HEK293T (cell line): ENCODE data around the gene L3HYPDH.

Experiments
- ARNT ChIP-seq: fragments of 450-650 bp; IDR thresholded peaks from 2 replicates; pipeline ENCODE4 v1.6.1; 2017; ENCODE audit warnings: mild to moderate bottlenecking
- BHLHE40 ChIP-seq: fragments of 450-650 bp; IDR thresholded peaks from 2 replicates; pipeline ENCODE4 v1.6.1; 2016; ENCODE audit warnings: mild to moderate bottlenecking, moderate library complexity, borderline replicate concordance
- FOXA1 ChIP-seq: fragments of 450-650 bp; IDR thresholded peaks from 2 replicates; pipeline ENCODE4 v1.6.1; 2016; ENCODE audit warnings: mild to moderate bottlenecking
- FOXK2 ChIP-seq: fragments of 450-650 bp; IDR thresholded peaks from 2 replicates; pipeline ENCODE4 v1.6.1; 2016; ENCODE audit warnings: mild to moderate bottlenecking
- FOXM1 ChIP-seq: fragments of 450-650 bp; IDR thresholded peaks from 2 replicates; pipeline ENCODE4 v1.6.1; 2017; ENCODE audit warnings: mild to moderate bottlenecking, borderline replicate concordance
- HDGF ChIP-seq: fragments of 450-650 bp; IDR thresholded peaks from 2 replicates; pipeline ENCODE4 v1.6.1; 2017; ENCODE audit warnings: antibody characterized with exemption, borderline replicate concordance
- LEF1 ChIP-seq: fragments of 450-650 bp; IDR thresholded peaks from 2 replicates; pipeline ENCODE4 v1.6.1; 2017; ENCODE audit warnings: mild to moderate bottlenecking, borderline replicate concordance
- SP1 ChIP-seq: fragments of 450-650 bp; IDR thresholded peaks from 2 replicates; pipeline ENCODE4 v1.6.1; 2017
- SUZ12 ChIP-seq: fragments of 450-650 bp; IDR thresholded peaks from 2 replicates; pipeline ENCODE4 v1.6.1; 2016; ENCODE audit warnings: mild to moderate bottlenecking

DNA sequence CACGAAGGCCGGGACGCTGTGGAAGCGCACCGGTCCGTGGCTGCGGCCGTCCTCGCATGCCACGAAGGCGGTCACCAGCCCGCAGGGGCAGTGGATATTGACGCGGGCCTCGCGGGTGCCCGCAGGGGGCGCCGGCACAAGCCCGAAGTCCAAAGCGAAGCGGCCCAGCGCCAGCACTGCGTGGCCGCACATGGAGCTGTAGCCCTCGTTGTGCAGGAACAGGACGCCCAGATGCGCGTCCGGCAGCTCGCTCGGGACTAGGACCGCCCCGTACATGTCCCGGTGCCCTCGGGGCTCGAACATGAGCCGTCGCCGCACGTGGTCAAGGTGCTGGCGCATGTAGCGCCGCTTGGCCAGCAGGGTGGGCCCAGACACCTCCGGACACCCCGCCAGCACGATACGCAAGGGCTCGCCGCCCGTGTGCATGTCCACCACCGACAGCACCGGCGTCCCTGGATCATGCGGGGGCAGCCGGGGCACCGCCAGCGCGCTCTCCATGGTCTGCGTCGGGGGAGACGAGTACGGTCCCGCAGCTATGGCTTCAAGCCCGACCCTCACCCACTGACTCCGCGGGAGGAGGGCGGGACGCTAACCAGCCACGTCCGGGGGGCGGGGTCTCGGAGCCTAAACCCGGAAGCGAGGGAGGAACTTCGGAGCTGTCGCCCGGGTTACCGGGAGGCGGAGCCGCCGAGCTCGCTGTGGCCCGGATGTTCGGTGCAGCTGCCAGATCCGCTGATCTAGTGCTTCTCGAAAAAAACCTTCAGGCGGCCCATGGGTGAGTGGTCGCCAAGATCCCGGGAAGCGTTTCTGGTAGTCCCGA, at the start of gene L3HYPDH, which contains the start of gene JKAMP:
- no peak for TF ChIP-seq ARNT
- TF ChIP-seq SP1 = no peak
- no peak for TF ChIP-seq HDGF
- TF ChIP-seq FOXK2 = no peak
- 0 out of 2 replicates have a peak, but pooled peaks have one; percentile 17 for TF ChIP-seq LEF1
- no peak for TF ChIP-seq SUZ12
- no peak for TF ChIP-seq FOXM1
- no peak for TF ChIP-seq FOXA1
- no peak for TF ChIP-seq BHLHE40
